Lower leg skin (tissue), 3 donors: ENCODE measurements around the gene TBX5.

Experiments used
- POLR2A ChIP-seq, 2 donors: fragments of 450-650 bp; IDR thresholded peaks; one replicate each; pipeline ENCODE4 v1.6.1; 2016 to 2017; ENCODE audit warnings: antibody characterized with exemption in 2 of 2, mild to moderate bottlenecking in 1 of 2, moderate library complexity in 1 of 2
- TF ChIP-seq, protein P1 (sequence below), 3 donors: fragments of 450-650 bp; IDR thresholded peaks; one replicate each; pipeline ENCODE4 v1.5.1; 2016; ENCODE audit warnings: antibody characterized with exemption in 3 of 3, mild to moderate bottlenecking in 3 of 3, moderate library complexity in 2 of 3

DNA sequence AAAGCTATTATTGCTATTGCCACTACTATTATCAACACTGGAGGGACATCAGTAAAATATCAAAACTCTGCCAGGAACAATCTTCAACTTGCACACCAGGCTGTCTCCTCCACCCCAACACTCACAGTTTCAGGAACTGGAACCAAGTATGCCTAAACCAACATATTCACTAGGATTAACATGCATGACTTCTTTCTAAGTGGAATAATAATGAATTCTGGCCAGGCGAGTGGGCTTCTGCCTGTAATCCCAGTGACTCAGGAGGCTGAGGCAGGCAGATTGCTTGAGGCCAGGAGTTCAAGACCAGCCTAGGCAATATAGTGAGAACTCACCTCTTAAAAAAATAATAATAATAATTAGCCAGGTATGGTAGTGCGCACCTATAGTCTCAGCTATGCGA lies 58.1 kb downstream of the TBX5 start:
- TF ChIP-seq, protein P1, sequence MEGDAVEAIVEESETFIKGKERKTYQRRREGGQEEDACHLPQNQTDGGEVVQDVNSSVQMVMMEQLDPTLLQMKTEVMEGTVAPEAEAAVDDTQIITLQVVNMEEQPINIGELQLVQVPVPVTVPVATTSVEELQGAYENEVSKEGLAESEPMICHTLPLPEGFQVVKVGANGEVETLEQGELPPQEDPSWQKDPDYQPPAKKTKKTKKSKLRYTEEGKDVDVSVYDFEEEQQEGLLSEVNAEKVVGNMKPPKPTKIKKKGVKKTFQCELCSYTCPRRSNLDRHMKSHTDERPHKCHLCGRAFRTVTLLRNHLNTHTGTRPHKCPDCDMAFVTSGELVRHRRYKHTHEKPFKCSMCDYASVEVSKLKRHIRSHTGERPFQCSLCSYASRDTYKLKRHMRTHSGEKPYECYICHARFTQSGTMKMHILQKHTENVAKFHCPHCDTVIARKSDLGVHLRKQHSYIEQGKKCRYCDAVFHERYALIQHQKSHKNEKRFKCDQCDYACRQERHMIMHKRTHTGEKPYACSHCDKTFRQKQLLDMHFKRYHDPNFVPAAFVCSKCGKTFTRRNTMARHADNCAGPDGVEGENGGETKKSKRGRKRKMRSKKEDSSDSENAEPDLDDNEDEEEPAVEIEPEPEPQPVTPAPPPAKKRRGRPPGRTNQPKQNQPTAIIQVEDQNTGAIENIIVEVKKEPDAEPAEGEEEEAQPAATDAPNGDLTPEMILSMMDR (IDR thresholded peaks at IDR 0.05): no peak
- TF ChIP-seq POLR2A (IDR thresholded peaks at IDR 0.05): no peak
